Measurements from ENCODE around the gene FBXO34.
A peak's percentile ranks its signal among the peaks of the same experiment; 100 is the strongest.

Gene FBXO34

GRCh38 chr14:55272387-55272786 is 1.2 kb downstream of the FBXO34 start:
- DNase-seq: no peak

DNA sequence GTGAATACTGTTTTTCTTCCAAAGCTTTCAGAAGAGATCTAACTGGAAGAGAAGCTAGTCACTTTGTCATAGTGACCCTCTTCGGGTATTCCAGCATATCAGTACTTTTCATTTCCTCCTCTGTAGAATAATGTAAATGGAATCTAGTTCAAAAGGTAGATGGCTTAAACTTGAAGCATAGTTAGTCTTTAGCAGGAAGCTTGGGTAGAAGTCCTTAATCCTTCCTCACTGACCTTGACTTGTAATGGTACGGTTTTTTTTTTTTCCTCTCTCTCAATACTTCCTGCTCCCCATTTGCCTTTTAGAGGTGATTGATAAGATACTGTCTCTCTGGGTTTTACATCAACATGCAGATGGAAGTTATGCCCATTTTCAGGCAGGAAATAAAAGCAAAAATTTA is 1.7 kb downstream of the FBXO34 start:
- no peak for DNase-seq

GRCh38 chr14:55274146-55274545 is 2.9 kb downstream of the FBXO34 start:
- DNase-seq: no peak

DNA sequence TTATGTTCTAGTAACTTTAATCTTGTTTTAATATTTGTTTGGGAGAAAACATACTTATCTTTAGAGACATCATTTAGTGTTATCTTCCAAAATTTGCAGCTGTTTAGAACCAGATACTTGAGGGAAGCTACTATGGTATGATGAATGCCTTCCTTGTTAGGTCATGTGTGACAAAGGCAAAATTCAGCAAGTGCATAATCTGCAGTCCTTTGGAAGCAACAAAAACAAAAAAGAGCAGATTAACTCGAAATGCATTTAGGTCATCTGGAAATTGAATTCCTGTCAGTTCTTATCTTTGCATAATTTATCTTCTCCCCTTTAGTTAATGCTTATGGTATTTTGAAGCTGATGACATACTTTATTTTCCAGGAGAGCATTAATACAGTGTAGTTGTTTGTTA is 3.5 kb downstream of the FBXO34 start:
- no peak for DNase-seq

GRCh38 chr14:55276736-55277135 is 5.5 kb downstream of the FBXO34 start:
- no peak for DNase-seq

DNA sequence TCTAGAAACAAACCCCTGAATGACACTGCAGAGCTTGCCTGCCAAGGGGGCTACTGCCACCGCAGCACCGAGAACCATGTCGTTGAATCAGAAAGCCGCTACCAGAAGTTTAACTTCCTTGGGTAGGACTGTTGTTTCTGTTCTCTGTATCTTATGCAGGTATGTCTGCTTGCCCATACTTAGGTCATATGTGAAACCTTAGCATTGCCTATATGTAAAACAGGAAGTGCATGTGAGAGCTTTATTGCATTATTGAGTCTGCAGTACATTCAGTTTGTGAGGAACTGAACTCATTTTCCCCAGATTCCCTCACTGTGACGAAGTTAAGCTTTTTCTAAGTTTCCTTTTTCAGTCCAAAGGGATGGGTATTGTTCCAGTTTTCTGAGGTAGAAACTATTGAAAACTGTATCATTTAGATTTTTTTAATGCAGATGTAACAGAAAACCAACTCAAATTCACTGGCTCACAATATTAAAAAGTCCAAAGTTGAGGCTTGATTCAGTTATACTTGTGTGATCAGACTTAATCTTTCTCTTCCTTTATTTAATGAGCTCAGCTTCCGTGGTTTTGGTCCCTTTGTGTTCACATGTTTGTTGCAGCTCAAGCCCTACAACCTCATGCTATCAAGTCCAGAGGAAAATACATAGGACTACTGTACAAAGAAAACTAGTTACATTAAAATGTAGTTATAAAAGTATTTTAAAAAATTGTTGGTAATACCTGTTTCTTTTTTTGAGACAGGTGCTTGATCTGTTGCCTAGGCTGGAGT is 6.9 kb downstream of the FBXO34 start:
- DNase-seq: no peak

GRCh38 chr14:55279384-55279783 is 8.2 kb downstream of the FBXO34 start:
- no peak for DNase-seq

GRCh38 chr14:55281316-55281839 is 10.2 kb downstream of the FBXO34 start:
- DNase-seq: no peak

GRCh38 chr14:55285048-55285652 is 13.9 kb downstream of the FBXO34 start:
- DNase-seq: no peak

GRCh38 chr14:55288439-55288838 is 17.2 kb downstream of the FBXO34 start:
- DNase-seq: no peak

DNA sequence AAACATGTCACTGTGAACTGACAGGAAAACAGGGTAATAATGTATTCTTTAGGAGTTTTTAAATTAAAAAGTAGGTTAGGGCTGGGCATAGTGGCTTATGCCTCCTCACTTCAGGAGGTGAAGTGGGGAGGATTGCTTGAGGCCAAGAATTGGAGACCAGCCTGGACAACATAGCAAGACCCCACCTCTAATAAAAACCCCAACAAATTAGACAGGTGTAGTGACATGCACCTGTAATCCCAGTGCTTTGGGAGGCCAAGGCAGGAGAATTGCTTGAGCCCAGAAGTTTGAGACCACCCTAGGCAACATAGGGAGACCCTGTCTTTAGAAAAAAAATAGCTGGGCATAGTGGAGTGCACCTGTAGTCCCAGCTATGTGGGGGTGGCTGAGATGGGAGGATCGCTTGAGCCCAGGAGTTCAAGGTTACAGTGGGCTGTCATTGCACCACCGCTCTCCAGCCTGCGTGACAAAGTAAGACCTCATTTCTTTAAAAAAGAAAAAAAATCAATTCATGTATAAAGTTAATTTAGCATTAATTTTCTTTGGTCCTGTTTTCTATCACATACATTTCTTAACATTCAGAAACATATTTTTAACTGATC is 20.4 kb downstream of the FBXO34 start:
- DNase-seq: no peak

DNA sequence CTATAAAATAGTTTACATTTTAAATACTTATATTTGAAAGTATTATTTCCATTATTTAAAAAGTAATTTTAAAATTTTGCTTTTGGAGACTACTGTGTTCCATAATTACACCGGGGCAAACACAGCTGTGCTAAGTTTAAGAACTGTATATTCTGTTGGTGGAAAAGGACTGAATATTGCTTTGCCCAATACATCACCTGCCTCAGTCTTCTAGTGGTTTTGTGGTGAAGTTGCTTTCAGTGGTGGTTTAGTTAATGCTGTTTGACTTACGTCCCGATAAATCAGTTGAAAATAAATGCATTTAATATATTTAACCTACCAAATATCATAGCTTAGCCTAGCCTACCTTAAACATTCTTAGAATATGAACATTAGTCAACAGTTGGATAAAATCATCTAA is 23.4 kb downstream of the FBXO34 start:
- no peak for DNase-seq

GRCh38 chr14:55297611-55298499 is 26.6 kb downstream of the FBXO34 start:
- peak; percentile 15 for DNase-seq

- DNase-seq: no peak
These were observed 27.2 kb downstream of the FBXO34 start for GRCh38 chr14:55298500-55298822.

DNA sequence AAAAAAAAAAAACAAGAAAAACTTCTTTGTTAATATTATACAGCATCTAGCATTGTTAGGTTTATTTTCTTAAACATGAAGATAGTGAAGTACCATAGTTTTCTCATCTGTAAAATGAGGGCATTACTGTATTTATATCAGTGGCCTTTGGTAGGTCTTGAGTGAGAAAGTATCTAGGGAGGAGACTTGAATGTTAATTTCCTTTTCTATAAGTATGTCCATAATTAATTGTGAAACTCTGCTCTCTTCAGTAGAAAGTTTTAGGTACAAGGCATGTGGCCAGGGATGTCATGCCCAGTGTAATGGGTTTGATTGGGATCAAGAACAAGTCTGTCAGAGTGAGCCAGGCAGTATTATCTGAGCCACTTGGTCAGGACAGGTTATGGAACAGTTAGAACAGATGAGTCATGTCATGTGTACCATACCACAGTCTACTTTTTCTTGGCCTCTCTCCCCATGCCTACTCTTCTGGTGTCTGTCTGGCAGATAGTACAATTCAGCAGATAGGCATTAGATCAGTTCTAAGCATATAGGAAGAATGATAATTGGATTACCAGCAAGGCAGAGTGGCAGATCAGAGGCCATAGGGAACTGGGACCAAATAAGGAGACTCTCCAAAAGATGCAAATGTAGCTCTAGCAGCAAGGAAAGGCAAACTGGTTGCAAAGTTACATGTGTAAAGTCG is 30.4 kb downstream of the FBXO34 start:
- no peak for DNase-seq

DNA sequence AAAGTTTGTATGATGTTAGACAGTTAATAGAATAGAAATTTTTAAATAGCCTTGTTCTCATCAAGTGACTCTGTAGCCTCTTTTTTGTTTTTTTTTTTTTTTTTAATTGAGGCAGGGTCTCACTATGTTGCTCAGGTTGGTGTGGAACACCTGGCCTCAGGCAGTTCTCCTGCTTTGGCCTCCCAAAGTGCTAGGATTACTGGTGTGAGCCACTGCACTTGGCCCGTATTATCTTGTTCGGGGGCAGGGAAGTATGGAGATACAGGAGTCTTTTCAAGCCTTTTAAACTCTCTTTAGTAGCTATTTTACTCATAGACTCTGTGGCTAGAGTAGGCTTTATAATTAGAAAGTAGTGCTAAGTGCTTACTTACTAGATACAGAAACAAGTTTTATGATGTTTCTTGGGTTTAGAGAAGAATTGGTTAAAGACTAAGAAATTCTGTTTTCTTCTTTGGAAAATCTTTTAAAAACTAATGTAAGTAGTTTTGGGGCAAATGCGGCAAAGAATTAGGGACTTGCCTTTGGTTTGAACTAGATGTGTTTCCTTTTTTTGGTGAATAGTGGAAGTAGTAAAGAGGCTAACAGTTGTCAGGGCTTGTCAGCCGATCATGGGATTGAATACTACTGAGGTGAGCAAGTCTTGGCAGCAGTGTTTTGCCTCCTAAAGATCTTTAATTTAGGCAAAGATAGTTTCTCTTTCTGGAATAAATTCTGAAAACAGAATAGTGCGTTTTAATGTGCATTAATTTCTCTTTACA is 31.3 kb downstream of the FBXO34 start:
- DNase-seq: no peak

- DNase-seq: no peak
These were observed 31.9 kb downstream of the FBXO34 start for GRCh38 chr14:55303125-55303499.

GRCh38 chr14:55303691-55304145 is 32.5 kb downstream of the FBXO34 start:
- DNase-seq: no peak

DNA sequence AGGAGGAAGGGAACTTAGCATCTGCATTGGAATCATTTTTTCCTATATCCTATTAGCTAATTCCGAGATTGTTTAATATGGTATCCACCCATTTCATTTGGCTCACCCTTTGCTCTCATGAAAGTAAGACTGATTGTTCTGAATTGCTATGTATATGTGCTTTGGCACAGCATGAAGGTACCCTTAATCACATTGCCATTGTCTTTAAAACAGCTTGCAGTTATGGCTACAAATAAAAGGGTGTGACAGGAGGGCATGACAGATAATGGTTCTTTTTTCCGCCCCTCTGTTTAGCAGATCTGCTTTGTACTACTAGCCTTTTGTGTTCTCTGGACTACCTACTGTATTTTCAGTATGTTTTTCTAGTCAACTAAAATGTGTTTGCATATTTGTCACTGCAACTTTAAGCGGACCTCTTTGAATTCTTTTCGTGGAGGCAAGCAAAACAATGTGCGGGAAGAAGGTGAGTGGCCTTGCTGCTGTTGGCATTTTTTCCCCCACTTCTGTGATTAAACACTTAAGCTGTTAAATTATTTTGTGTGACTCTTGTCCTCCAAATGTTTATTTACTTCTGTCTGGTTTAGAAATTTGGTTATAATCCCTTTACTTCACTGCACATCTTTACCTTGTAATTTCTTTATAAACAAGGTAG is 35.8 kb downstream of the FBXO34 start:
- no peak for DNase-seq

- DNase-seq: no peak
These were observed 37.9 kb downstream of the FBXO34 start for GRCh38 chr14:55309154-55309553.

- no peak for DNase-seq
These were observed 38.6 kb downstream of the FBXO34 start for GRCh38 chr14:55309761-55310365.

All from central memory CD4-positive, alpha-beta T cell (primary cell).